Kidney capillary endothelial cell (primary cell): Measurements from ENCODE around the gene RAB3C.
"Not testable (repeated sequence)": the region's sequence is repeated elsewhere in the genome, so short reads cannot be mapped to it uniquely, and the experiment has no call there.

ENCODE experiments used
- DNase-seq: peaks from one replicate; pipeline ENCODE4 v3.0.0-alpha.2; 2018; ENCODE audit warnings: low spot score

The RAB3C gene

DNA sequence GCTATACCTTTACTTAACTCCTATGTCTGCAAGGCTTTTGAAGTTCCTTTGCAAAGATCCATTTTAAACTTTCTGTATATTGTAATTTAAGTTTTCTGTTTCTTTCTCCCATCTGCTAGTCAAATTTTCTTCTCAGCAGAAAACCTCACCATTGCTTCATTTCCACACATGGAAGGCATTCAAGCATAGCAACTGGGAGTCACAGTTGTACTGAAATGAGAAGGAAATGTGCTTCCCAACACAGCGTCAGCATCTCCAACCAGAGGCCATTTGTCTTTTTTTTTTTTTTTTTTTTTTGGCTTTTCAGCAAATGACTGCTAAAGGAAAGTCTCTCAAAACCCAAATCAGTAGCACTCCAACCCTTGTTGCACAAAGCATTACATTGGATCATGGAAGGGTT is 92.5 kb downstream of the RAB3C start:
- no peak for DNase-seq

DNA sequence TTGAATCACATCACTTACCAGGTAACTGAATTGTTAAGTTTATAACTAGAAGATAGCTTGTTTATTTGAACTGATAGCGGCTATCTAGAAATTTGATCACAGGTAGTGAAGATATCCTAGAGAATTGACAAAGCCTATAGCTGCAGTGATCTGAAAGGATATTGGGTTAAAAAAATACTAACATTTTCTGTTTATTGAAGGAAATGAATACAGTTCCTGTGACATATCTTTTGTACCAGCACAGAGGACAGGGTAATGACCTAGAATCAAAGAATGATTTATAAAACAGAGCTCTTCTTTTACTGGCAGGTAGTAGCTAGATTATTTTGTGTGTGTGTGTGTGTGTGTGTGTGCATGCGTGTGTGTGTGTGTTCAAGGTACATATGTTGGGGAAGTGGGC is 94.8 kb downstream of the RAB3C start:
- no peak for DNase-seq

DNA sequence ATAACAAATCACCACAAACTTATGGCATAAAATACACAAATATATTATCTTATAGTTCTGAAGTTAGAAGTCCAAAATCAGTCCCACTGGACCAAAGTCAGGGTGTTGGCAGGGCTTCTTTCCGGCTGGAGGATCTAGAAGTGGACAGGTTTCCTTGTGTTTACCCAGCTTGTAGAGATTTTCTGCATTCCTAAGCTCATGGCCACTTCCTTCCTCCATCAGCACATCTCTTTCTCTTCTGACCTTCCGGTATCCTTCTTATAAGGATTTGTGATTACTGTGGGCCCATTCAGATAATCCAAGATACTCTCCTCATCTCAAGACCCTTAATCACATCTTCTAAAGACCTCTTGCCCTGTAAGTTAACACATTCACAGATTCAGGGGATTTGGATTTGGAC is 97.6 kb downstream of the RAB3C start:
- DNase-seq: no peak

DNA sequence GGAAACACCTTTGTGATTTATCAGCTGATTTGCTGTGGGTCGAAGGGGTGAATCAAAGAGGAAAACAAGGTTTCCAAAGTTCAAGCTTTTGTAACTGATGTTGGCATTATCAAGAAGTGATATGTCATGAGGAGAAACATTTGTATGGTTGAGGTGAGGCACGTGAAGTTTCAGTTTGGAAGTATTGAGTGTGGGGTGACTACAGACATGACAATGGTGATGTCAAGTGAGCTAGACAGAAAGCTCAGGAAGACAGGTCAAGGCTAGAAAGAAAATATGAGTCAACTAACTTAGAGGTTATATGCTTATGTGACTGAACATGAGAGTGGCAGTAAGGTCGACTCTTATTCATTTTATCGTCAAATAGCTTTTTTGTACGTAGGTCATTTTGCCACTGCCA is 99.1 kb downstream of the RAB3C start:
- DNase-seq: no peak

DNA sequence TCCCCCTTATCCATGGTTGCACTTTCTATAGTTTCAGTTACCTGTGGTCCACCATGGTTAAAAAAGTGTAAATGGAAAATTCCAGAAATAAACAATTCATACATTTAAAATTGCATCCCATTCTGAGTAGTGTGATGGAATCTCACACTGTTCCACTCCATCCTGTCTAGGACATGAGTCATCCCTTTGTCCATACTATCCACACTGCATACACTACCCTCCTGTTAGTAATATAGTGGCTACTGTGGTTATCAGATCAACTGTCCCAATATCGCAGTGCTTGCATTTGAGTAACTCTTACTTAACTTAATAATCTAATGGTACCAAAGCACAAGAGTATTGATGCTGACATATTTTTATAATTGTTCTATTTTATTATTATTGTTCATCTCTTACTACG is 100.7 kb downstream of the RAB3C start:
- DNase-seq: peak; percentile 44

DNA sequence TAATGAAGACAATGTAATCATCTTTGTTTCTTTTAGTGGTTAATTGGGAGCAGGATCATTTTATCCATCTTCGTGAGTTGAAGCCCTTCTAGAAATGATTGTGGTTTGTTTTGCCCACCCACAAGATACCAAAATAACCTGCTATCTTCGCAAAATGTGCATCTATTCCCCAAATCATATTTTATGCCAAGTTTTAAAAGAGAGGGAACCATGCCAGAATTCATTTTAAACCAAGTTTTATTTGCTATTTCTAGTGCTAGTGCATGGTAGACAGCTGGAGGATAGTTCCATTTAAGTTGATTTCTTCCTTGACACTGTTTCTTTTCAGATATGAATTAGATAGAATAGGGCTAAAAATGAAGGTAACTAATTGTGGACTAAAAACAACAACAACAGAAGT is 104.2 kb downstream of the RAB3C start:
- DNase-seq: no peak

DNA sequence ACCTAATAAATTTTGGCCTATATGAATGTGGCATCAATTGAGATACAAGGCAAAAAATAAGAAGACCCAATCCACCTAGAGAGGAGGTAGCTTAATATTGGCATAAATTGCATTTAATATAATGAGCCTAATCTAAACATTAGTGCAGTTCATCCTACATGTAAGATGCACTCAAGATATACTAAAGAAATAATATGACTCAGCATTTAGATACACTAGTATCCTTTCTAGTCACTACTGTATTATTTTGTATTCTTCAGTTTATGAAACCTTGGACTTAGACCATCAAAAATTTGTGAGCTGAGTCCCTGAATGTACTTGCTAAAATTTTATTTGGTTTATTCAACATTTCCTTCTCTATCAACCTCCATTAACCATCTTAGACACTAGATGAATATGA is 104.7 kb downstream of the RAB3C start:
- DNase-seq: no peak

DNA sequence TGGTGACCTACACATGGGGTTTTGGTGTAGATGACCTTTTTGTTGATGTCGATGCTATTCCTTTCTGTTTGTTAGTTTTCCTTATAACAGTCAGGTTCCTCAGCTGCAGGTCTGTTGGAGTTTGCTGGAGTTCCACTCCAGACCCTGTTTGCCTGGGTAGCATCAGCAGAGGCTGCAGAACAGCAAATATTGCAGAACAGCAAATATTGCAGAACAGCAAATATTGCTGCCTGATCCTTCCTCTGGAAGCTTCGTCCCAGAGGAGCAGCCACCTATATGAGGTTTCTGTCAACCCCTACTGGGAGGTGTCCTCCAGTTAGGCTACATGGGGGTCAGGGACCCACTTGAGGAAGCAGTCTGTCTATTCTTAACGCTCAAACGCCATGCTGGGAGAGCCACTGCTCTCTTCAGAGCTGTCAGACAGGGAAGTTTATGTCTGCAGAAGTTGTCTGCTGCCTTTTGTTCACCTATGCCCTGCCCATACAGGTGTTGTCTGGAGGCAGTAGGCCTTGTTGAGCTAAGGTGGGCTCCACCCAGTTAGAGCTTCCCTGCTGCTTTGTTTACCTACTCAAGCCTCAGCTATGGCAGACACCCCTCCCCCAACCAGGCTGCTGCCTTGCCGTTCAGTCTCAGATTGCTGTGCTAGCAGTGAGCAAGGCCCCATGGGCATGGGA is 116.3 kb downstream of the RAB3C start:
- not testable (repeated sequence) for DNase-seq

DNA sequence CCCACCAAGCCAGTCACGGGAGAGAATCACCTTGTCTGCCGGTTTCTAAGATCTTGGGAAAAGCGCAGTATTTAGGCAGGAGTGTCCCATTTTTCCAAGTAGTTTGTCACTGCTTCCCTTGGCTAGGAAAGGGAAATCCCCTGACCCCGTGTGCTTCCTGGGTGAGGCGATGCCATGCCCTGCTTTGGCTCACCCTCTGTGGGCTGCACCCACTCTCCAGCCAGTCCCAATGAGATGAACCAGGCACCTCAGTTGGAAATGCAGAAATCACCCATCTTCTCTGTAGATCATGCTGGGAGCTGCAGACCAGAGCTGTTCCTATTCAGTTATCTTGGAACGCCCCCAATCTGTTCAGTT is 116.9 kb downstream of the RAB3C start:
- no peak for DNase-seq

DNA sequence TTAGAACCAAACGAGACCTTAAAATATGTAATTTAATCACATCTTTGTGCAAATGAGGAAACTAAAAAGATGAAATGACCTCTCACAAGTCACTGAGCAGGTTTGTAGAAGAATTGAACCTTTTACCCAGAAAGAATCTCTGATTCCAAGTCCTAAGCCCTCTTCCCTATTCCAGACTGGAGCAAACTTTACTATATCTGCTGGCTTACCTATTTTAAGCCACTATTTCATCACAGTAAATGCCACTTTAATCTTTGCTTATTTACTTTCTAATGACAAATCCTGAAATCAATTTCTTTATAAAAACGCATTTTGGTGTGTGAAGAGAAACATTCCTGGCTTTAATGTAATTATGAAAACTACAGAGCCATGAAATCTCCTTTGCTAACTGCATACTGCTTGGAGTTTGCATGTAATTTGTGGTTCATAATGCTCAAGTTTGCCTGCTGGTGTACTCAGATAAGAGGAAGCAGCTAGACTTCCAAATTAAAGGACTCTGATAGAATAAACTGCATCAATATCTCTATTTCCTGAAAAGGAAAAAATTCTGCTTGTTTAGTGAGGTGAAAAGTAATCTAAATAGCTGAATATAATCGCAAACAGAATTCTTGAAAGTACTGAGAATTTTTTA is 121.2 kb downstream of the RAB3C start:
- DNase-seq: no peak

DNA sequence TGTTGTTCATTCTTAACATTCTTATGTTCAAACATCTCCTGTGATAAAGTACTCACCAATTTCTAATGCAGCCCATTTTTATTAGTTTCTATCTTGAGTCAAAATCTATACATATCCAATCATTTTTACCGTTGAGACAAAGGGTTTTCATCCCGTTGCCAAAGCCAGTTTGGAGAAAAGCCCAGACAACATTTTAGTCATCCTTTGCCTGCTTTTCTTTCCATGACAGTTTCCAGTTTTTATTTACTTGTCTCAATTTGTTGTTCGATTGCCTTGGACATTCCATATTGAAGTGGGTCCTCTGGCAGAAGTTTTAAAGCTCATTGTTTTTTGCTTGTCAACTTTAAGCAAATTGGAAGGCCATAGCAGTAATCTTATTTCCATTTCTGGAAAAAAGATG is 123.9 kb downstream of the RAB3C start:
- DNase-seq: no peak

DNA sequence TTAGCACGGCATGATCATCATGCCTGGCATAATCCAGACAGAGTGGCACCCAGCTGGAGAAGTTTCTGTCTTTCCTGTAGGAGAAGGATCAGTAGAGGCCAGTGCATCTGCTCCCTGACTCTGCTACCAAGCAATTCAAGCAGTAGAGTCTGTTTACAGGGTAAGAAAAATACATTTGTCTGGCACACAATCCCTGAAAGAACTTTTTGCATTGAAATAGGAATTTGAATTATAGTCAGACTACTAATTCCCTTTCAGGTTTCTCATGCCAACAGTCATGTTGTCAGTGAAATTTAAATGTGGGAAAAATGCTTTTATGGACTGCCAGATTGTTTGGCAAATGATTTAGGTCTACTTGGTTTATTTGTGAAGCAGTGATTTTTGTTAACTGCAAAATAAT is 125.6 kb downstream of the RAB3C start:
- no peak for DNase-seq

DNA sequence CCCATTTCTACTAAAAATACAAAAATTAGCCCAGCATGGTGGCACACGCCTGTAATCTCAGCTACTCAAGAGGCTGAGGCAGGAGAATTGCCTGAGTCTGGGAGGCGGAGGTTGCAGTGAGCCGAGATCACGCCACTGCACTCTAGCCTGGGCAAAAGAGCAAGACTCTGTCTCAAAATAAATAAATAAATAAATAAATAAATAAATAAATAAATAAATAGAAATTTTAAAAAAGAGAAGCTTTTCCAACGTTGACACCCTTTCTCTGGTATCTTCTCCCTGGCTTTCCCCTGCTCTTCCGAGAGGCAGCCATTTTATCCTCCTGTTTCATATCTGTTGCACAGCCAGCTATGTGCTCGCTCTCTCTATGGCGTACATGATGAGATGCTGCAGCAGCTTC is 127.5 kb downstream of the RAB3C start:
- DNase-seq: not testable (repeated sequence)

DNA sequence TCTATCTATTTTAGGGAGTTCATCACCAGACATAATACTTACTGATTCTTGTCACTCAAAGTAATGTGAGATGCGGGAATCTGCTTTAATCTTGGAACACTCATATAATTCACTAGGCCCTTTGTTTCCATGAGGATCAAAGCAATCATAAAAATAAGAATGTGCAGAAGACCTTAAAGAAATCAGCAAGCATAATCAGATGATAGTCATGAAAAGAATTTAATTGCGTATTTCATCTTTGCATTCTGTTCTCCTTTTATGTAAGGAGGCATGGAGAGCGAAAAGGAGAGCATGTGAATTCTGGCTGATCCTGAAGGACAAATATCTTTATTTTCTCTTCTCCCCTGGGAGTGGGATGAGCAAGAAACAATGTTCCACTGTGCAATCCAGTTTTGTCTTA is 128.0 kb downstream of the RAB3C start:
- DNase-seq: no peak

DNA sequence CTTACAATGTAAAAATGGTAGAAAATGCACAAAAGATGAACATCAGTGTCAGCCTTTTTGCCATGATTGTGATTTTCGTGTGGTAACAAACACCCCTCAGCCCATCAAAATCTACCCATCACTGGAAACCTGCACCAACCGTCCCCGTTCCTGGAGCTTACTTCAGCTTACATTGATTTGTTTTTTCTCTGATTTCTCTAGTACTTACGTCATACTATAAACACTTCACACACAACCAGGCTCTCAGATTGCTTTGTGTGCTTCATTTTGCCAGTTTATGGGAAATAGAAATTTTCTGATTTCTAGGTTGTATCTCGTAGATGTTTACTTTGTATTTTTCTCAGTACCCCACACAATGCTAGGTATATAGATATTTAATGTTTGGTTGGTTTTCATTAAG is 129.1 kb downstream of the RAB3C start:
- no peak for DNase-seq

DNA sequence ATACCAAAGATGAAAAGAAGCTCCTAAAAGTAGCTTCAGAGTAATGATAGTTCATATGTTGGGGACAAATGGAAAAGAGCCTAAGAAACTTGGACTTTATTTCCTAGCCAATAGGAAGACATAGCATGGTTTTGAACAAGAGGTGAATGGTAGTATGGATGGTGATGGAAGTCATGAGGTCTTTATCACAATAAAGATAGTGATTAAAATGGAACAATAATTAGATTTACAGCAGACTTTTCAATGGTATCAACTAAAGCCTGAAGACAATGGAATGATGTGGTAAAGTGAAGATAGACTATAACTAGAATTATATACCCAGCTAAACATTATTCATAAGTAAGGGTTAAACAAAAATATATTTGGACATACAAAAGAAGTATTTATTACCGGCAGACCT is 131.2 kb downstream of the RAB3C start:
- DNase-seq: no peak

DNA sequence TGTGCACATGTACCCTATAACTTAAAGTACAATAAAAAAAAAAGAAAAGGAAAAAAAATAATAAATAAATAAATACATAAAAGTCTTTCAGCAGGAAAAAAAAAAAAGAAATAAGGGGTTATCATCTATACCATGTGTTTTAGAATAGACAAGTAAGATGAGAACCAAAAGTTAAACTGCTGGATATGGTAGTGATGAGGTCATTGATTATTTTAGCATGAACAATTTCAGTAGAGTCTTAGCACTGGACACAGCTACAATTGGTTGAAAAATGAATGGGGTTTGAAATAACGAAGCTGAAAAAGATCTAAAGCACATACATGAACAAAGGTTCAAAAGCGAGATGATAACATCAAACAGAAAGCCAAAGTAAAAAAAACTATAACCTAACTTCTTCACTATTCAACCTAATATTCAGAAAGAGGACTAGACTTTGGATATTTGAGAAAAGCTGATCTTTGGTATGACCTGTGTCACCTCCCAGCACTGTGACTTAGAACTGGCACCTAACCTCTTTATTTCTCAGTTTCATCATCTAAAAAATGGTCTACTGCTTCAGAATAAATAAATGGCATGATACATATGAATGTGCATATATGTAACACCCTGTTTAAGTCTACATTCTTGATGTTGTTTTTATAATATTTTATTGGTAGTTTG is 133.3 kb downstream of the RAB3C start:
- no peak for DNase-seq

DNA sequence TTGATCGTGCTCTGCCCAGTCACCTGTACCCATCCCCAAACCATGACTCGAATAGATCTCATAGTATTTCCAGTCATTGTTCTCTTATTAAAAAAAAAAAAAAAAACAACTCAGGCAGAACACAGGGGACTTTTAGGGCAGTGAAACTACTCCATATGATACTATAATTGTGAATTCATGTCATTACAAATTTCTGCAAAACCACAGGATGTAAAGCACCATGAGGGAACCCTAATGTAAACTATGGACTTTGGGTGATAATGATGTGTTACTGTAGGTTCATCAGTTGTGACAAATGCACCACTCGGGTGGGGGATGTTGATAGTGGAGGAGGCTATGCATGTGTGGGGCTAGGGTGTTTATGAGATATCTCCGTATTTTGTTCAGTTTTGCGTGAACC is 133.8 kb downstream of the RAB3C start:
- DNase-seq: no peak

DNA sequence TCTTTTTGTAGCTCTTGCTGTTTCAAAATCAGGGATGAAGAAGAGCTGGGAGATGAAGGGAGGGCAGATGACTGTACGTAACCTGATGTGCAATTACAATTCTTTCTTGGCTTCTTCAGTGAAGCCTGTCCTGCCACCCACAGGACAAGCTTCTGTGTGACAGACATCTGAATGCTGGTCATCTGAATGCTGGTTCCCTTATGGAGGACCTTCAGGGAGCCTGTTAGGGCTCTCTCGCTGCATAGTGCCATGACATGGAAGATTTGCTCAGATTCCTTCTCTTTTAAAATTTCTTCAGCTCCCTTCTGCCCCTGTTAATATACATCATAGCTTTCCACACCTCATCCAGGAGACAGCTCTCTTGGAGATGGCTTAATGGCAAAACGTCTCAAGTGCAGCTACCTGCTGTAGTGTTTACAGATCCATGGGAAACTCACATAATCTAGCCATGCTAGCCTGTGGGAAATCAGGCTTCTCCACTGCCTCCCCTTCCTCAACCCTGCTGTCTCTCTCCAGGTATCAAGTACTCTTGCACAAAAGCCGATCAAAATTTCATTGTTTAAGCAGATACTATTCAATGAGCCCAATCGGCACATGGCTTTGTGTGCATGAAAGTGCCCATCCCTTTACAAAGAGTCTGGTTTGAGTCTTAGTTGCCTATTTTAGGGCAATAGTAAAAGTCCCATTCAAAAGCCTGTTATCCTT is 134.6 kb downstream of the RAB3C start:
- no peak for DNase-seq

DNA sequence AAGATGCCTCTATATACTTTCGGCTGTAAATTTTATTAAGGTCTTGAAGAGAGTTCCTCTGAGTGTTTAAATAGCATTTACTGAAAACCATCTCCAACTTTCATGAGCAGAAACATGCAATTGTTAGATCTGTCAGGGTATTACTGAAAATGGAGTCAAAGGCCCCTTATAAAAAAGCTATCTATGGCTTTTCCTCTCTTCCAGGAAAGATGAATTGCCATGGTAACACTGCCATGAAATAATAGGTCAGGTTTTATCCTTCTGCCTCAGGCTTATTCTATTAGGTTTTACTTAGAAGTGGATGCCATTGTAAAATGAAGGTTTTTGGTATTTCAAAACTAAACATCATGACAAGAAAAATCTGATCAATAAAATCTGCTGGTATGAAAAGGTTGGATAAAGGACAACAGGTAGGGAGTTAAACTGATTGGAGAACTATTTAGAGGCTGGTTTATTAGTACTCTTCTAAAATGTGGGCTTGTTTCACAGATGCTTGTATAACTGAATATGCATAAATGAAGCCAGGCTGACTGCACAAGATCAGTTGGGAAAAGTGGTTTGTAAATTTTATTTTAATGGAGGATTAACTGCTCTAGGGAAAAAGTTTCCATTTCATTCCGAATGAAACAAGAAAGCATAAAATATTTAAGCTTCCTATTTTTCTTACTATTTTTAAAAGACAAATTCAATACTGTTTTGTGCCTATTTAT is 135.5 kb downstream of the RAB3C start:
- no peak for DNase-seq

DNA sequence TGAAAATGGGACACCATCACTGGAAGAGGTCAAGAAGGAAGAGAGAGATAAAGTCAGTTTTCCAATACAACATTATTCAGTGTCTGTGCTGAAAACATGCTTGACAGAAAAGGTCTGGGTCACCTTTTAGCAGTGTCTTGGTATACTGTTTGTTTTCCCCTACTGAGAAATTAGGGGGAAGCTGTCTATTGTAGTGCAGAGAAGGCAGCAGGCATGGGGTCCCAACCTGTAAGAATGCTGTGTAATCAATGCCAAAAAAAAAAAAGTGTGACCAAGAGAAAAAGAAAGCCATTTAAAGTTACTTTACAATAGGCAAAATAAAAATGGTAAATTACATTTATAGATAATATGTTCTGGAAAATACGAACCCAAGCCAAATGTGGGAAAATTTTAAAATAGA is 139.3 kb downstream of the RAB3C start:
- no peak for DNase-seq

DNA sequence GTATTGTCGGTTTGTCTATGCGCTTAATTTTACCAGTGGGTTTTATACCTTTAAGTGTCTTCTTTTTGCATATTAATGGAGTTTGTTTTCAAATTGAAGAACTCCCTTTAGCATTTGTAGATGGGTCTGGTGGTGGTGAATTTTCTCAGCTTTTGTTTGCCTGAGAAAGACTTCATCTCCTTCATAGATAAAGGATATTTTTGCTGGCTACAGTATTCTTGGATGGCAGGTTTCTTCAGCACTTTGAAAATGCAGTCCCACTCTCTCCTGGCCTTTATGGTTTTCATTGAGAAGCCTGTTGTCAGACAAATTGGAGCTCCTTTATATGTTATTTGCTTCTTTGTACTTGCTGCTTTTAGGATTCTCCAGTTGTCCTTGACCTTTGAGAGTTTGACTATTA is 142.1 kb downstream of the RAB3C start:
- DNase-seq: no peak

DNA sequence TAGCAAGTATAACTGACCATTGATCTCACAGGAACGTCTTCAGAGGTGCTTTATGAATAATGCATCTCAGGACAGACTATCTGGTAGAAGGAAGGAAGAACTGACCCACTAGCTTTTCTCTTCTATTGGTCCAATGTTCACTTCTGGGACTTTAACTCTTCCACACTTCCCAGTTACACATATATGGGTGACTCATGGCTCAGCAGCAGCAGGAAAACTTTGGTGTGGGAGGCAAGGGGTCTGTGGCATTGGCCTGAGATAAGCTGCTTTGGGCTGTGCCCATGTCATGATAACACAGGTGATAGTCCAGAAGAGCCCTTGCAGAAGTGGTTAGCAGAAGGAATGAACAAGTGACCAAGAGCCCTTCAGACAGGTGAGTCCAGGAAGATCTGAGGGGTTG is 148.8 kb downstream of the RAB3C start:
- no peak for DNase-seq
